SK-N-SH (cell line): ENCODE measurements around the gene MSI1. TPM values are rescaled to one million over a fixed set of nuclear protein-coding genes. Genes with fewer than 3 reads are reported as not detected.

Experiments used
- CTCF ChIA-PET: fragments of 300-600, 350-600 bp; formaldehyde crosslinking; extraction: SDS; loops from one replicate; lab custom pipeline; 2021; lab: Yijun Ruan, JAX
- POLR2A ChIA-PET: fragments of 350-600 bp; sonication (Branson Sonifier 250); formaldehyde crosslinking; extraction: SDS; loops from one replicate; lab custom pipeline; 2020; ENCODE audit warnings: antibody characterized with exemption, inconsistent platforms; lab: Yijun Ruan, JAX
- DNase-seq: peaks from one replicate; pipeline ENCODE4 v3.0.0; 2012
- H2AFZ ChIP-seq: fragments of 200-600 bp; sonication (generic); 2 replicates; pipeline ENCODE4 v1.8.1; 2016; ENCODE audit warnings: antibody characterized with exemption, mild to moderate bottlenecking, low read depth
- H3F3A ChIP-seq: fragments of 200-600 bp; sonication (generic); replicated peaks from 2 replicates; pipeline ENCODE3; 2016; ENCODE audit warnings: antibody characterized with exemption, mild to moderate bottlenecking; ENCODE audit not compliant: insufficient read depth
- H3K27ac ChIP-seq, 2 experiments: fragments of 200-500 bp in 1 of 2; fragments of 200-600 bp in 1 of 2; sonication (Bioruptor generic) in 1 of 2; sonication (generic), shearing (Covaris generic) in 1 of 2; 2 replicates each; pipeline versions ENCODE4 v1.5.1 to v1.6.1; 2014 to 2016; ENCODE audit warnings: low read depth in 2 of 2, inconsistent platforms in 1 of 2, low read length in 1 of 2, mild to moderate bottlenecking in 1 of 2, mixed read lengths in 1 of 2
- H3K27me3 ChIP-seq: fragments of 200-600 bp; sonication (generic), shearing (Covaris generic); 2 replicates; pipeline ENCODE4 v1.6.1; 2016; ENCODE audit warnings: mixed run types; ENCODE audit not compliant: insufficient read depth
- H3K36me3 ChIP-seq, 2 experiments: fragments of 200-500 bp in 1 of 2; fragments of 200-600 bp in 1 of 2; sonication (Bioruptor generic) in 1 of 2; sonication (generic) in 1 of 2; replicated peaks in 1 of 2; 2 replicates each; pipeline versions ENCODE3 to v1.5.1; 2014 to 2016; ENCODE audit warnings: low read length in 1 of 2, mild to moderate bottlenecking in 1 of 2; ENCODE audit not compliant: insufficient read depth in 2 of 2, control insufficient read depth in 1 of 2
- H3K4me1 ChIP-seq, 2 experiments: fragments of 200-500 bp in 1 of 2; fragments of 200-600 bp in 1 of 2; sonication (Bioruptor generic) in 1 of 2; sonication (generic), shearing (Covaris generic) in 1 of 2; 2 replicates each; pipeline versions ENCODE4 v1.5.1 to v1.6.1; 2014 to 2016; ENCODE audit warnings: low read depth in 1 of 2, low read length in 1 of 2, mixed run types in 1 of 2; ENCODE audit not compliant: insufficient read depth in 2 of 2, control insufficient read depth in 1 of 2
- H3K4me2 ChIP-seq: fragments of 200-600 bp; sonication (generic), shearing (Covaris generic); 2 replicates; pipeline ENCODE4 v1.6.1; 2017; ENCODE audit warnings: mixed run types
- H3K4me3 ChIP-seq, 2 experiments: fragments of 200-500 bp in 1 of 2; fragments of 200-600 bp in 1 of 2; sonication (Bioruptor generic) in 1 of 2; sonication (generic), shearing (Covaris generic) in 1 of 2; 2 replicates each; pipeline versions ENCODE4 v1.5.1 to v1.8.1; 2014 to 2016; ENCODE audit warnings: low read depth in 2 of 2, inconsistent platforms in 1 of 2, low read length in 1 of 2, mild to moderate bottlenecking in 1 of 2, mixed read lengths in 1 of 2, moderate library complexity in 1 of 2
- H3K79me2 ChIP-seq: fragments of 200-600 bp; sonication (generic); 2 replicates; pipeline ENCODE4 v1.8.1; 2017; ENCODE audit warnings: mild to moderate bottlenecking; ENCODE audit not compliant: insufficient read depth
- H3K9ac ChIP-seq: fragments of 200-600 bp; sonication (generic); 2 replicates; pipeline ENCODE4 v1.6.1; 2017; ENCODE audit warnings: mixed run types
- H3K9me2 ChIP-seq: fragments of 200-600 bp; sonication (generic); 2 replicates; pipeline ENCODE4 v1.6.1; 2017; ENCODE audit warnings: mixed run types
- H3K9me3 ChIP-seq: fragments of 200-600 bp; sonication (generic); 2 replicates; pipeline ENCODE4 v1.6.1; 2017; ENCODE audit warnings: mixed run types, mild to moderate bottlenecking, moderate library complexity
- H4K20me1 ChIP-seq: fragments of 200-600 bp; sonication (generic); 2 replicates; pipeline ENCODE4 v1.6.1; 2017; ENCODE audit warnings: mild to moderate bottlenecking, mixed run types; ENCODE audit not compliant: insufficient read depth
- CTCF ChIP-seq: fragments of 200-600 bp; sonication (generic); IDR thresholded peaks from 2 replicates; pipeline ENCODE4 v1.6.1; 2017; ENCODE audit warnings: antibody characterized with exemption, mild to moderate bottlenecking, moderate library complexity
- NRF1 ChIP-seq: IDR thresholded peaks from 2 replicates; pipeline ENCODE4 v1.6.1; 2012; ENCODE audit warnings: low read depth, mild to moderate bottlenecking, low read length
- POLR2AphosphoS5 ChIP-seq: IDR thresholded peaks from 2 replicates; pipeline ENCODE4 v1.6.1; 2012; ENCODE audit warnings: low read depth, low read length
- SMC3 ChIP-seq: IDR thresholded peaks from 2 replicates; pipeline ENCODE4 v1.6.1; 2012; ENCODE audit warnings: low read depth, low read length, improper control_type of control experiment
- USF2 ChIP-seq: fragments of 150-350 bp; IDR thresholded peaks from 2 replicates; pipeline ENCODE4 v1.6.1; 2017; ENCODE audit warnings: antibody characterized with exemption, low read length, low read depth, borderline replicate concordance
- WGBS: methylation state at CpG from one replicate; pipeline ENCODE4 v1.1.6; 2017; ENCODE audit warnings: low lambda C conversion rate; 5-methylcytosine and 5-hydroxymethylcytosine counted together
- polyA plus RNA-seq, 3 experiments: library from polyadenylated mRNA; depleted of rRNA; stranded (reverse); fragments of >200 nt; gene quantifications; 2 replicates each; pipeline ENCODE4 v1.2.3, GENCODE V29; 2012
- TF ChIP-seq, protein P1 (sequence below): IDR thresholded peaks from 2 replicates; pipeline ENCODE4 v1.4.0; 2012; ENCODE audit warnings: low read depth, borderline replicate concordance
- TF ChIP-seq, protein P2 (sequence below): fragments of 150-350 bp; IDR thresholded peaks from 2 replicates; pipeline ENCODE4 v1.6.1; 2016; ENCODE audit warnings: mild to moderate bottlenecking, low read depth, low read length

The MSI1 gene
- polyA plus RNA-seq, 1 of the 3 experiments (the other 2 are of a cell fraction), result 1.7 TPM

DNA sequence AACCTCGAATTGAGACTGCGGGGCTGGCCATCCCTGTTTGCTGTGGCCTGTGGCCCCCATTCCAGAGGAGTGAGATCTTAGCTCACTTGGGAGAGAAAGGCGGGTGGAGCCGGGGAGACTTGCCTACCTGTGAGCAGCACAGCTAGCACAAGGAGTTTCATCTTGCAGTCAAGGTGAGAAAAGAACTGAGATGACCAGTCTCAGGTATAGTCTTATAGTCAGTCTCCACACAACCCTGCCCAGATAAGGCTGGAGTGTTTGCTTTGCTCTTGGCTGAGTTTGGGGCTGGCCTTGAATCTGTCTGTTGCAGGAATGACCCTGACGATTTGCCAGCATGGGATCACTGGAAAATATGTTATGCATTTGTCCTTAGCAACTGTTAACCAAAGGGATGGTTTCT lies 41.4 kb downstream of the MSI1 start, which contains the start of gene PLA2G1B:
Gene PLA2G1B, minus strand, starts transcription at position 187 of the 400 bp plus-strand sequence. Its CDS starts 26 bp downstream, at position 161.
- Histone ChIP-seq H3K9me3 (no peaks in the 10 kb centered on the region), H3K36me3 (no peaks in the 10 kb centered on the region), H2AFZ (no peak within 1 kb of the TSS), H3K27ac (no peak within 1 kb of the TSS), H4K20me1 (no peaks in the 10 kb centered on the region), H3K9ac (no peak within 1 kb of the TSS), H3K27me3 (no peaks in the 10 kb centered on the region; the same call in 1 of the 2 replicates), H3K4me3 (no peak within 1 kb of the TSS), H3K9me2 (no peaks in the 10 kb centered on the region), H3K4me1 (no peaks in the 10 kb centered on the region), H3F3A (no peaks in the 10 kb centered on the region), H3K79me2 (no peaks in the 10 kb centered on the region), H3K4me2 (no peak within 1 kb of the TSS)
- CTCF ChIA-PET, result interaction anchor here (0.7 to 2.3 kb wide), 7 partner anchors 11 to 112 kb away, joined by 3 to 15 read pairs (median 5); no protein-coding TSS in a partner anchor
- POLR2A ChIA-PET, result interaction anchor here (1.0 kb wide), 1 partner anchor 110 kb away, joined by 4 read pairs; the partner anchor contains the start of gene COX6A1
- TF ChIP-seq NRF1 (no peak), USF2 (no peak), POLR2AphosphoS5 (no peak)
- TF ChIP-seq, protein P1, sequence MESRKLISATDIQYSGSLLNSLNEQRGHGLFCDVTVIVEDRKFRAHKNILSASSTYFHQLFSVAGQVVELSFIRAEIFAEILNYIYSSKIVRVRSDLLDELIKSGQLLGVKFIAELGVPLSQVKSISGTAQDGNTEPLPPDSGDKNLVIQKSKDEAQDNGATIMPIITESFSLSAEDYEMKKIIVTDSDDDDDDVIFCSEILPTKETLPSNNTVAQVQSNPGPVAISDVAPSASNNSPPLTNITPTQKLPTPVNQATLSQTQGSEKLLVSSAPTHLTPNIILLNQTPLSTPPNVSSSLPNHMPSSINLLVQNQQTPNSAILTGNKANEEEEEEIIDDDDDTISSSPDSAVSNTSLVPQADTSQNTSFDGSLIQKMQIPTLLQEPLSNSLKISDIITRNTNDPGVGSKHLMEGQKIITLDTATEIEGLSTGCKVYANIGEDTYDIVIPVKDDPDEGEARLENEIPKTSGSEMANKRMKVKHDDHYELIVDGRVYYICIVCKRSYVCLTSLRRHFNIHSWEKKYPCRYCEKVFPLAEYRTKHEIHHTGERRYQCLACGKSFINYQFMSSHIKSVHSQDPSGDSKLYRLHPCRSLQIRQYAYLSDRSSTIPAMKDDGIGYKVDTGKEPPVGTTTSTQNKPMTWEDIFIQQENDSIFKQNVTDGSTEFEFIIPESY, result no peak
- no peak for DNase-seq
- WGBS, result 67% methylated on average over 5 of the region's 5 CpGs

DNA sequence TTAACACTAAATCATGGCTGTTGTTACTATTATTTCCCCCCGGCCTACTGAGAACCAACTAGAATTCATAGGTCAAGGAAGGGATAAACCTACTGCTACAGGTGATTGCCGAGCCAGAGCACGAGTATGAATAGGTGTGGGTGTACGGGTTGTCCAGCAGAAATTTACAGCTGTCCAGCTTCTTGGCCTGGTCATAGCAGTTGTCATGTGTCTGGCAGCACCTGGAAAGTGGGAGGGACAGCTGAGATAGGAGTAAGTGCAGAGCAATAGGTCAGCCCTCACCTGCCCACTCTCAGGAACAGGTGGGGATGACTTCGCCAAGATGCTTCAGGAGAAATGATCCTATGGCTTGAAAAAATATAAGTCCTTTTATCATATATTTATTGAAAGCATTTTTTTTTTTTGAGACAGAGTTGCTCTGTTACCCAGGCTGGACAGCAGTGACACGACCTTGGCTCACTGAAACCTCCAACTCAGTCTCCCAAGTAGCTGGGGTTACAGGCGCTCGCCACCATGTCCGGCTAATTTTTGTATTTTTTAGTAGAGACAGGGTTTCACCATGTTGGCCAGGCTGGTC lies 44.0 kb downstream of the MSI1 start:
- no peaks in the 10 kb centered on the region for H3K4me1 ChIP-seq
- H3K9me3 ChIP-seq, result no peaks in the 10 kb centered on the region
- TF ChIP-seq, protein P2, sequence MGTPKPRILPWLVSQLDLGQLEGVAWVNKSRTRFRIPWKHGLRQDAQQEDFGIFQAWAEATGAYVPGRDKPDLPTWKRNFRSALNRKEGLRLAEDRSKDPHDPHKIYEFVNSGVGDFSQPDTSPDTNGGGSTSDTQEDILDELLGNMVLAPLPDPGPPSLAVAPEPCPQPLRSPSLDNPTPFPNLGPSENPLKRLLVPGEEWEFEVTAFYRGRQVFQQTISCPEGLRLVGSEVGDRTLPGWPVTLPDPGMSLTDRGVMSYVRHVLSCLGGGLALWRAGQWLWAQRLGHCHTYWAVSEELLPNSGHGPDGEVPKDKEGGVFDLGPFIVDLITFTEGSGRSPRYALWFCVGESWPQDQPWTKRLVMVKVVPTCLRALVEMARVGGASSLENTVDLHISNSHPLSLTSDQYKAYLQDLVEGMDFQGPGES, result no peak
- TF ChIP-seq CTCF, result no peak
- no peak for TF ChIP-seq SMC3
- TF ChIP-seq, all 33 proteins: peak for 0
- Histone ChIP-seq H3K79me2 (no peaks in the 10 kb centered on the region), H3K36me3 (no peaks in the 10 kb centered on the region), H3K27ac (no peak overlapping the region), H3K4me2 (peak overlapping the region; percentile 85), H3K9ac (no peak overlapping the region), H3K9me2 (no peaks in the 10 kb centered on the region), H2AFZ (peak overlapping the region; percentile 93; the same call in 1 of the 2 replicates), H3K4me3 (no peak overlapping the region), H3K27me3 (no peaks in the 10 kb centered on the region), H4K20me1 (no peaks in the 10 kb centered on the region), H3F3A (no peaks in the 10 kb centered on the region)
- POLR2A ChIA-PET, result interaction anchor here (0.5 kb wide), 1 partner anchor 37 kb away, joined by 3 read pairs; no protein-coding TSS in a partner anchor
- 43% methylated on average over 9 of the region's 9 CpGs for WGBS
- no peak for DNase-seq
- CTCF ChIA-PET, result interaction anchor here (0.9 to 3.0 kb wide), 13 partner anchors 9 to 115 kb away, joined by 3 to 14 read pairs (median 4); partner anchors contain the start of genes RNU4-1 and SIRT4
